K562 (cell line): ENCODE data around the gene EMC6. TPM values are rescaled to one million over a fixed set of nuclear protein-coding genes. Genes with fewer than 3 reads are reported as not detected.

ENCODE experiments used
- ATAC-seq: fragments of 200-7000 bp; cut with Tn5 transposase; 3 replicates; pipeline ENCODE4 v1.9.1; 2020; ENCODE audit warnings: moderate library complexity
- BruUV-seq: library from RNA; stranded (reverse); fragments of 400-500 nt; replicated peaks from 2 replicates; lab custom pipeline; 2021; lab: Mats Ljungman, UMichigan
- CTCF ChIA-PET: fragments of 300-600 bp; formaldehyde crosslinking; extraction: SDS; loops from one replicate; lab custom pipeline; 2021; ENCODE audit warnings: low intra/inter-chr PET ratio; lab: Yijun Ruan, JAX
- POLR2A ChIA-PET: fragments of 300-600, 350-650 bp; sonication (Branson Sonifier 250); formaldehyde crosslinking; extraction: SDS; loops from one replicate; lab custom pipeline; 2021; ENCODE audit warnings: antibody characterized with exemption, inconsistent platforms; lab: Yijun Ruan, JAX
- DNase-seq, 4 experiments: peaks; one replicate each; pipeline versions ENCODE4 v3.0.0 to v3.0.0-alpha.2; 2011 to 2018; ENCODE audit warnings: low spot score in 3 of 4, mixed read lengths in 3 of 4; ENCODE audit errors: extremely low read depth in 1 of 4
- FAIRE-seq: peaks from 2 replicates; lab custom pipeline; 2011; peaks lifted over from hg19 to GRCh38; lab: Jason Lieb, UNC
- H2AFZ ChIP-seq: 2 replicates; pipeline ENCODE4 v1.6.0; 2011; ENCODE audit warnings: low read depth, low read length, control low read depth, inconsistent platforms
- H3K27ac ChIP-seq: fragments of 200-600 bp; 3 replicates; pipeline ENCODE4 v1.8.0; 2011; ENCODE audit warnings: low read depth, mild to moderate bottlenecking, control low read depth, inconsistent platforms, low read length, moderate library complexity, mixed read lengths; ENCODE audit errors: extremely low read depth
- H3K27me3 ChIP-seq, 2 experiments: fragments of 300-600 bp in 1 of 2; 2 replicates in 1 of 2; 3 replicates in 1 of 2; pipeline versions ENCODE4 v1.6.0 to v1.8.0; 2011; ENCODE audit warnings: inconsistent platforms in 2 of 2, low read length in 2 of 2, mild to moderate bottlenecking in 1 of 2, mixed read lengths in 1 of 2, moderate library complexity in 1 of 2; ENCODE audit not compliant: control insufficient read depth in 2 of 2, insufficient read depth in 2 of 2
- H3K36me3 ChIP-seq: fragments of 300-600 bp; 3 replicates; pipeline ENCODE4 v1.8.0; 2011; ENCODE audit warnings: mild to moderate bottlenecking, low read length, inconsistent platforms; ENCODE audit not compliant: control insufficient read depth, insufficient read depth
- H3K4me1 ChIP-seq, 2 experiments: fragments of 200-600 bp in 1 of 2; replicated peaks in 1 of 2; 2 replicates in 1 of 2; 3 replicates in 1 of 2; pipeline versions ENCODE4 v1.5.1 to v1.8.0; 2011; ENCODE audit warnings: inconsistent platforms in 2 of 2, low read length in 2 of 2, mild to moderate bottlenecking in 1 of 2, mixed read lengths in 1 of 2, moderate library complexity in 1 of 2; ENCODE audit not compliant: control insufficient read depth in 2 of 2, insufficient read depth in 2 of 2
- H3K4me2 ChIP-seq: 2 replicates; pipeline ENCODE4 v1.6.1; 2011; ENCODE audit warnings: low read length, control low read depth, inconsistent platforms, mixed read lengths; ENCODE audit not compliant: insufficient read depth
- H3K4me3 ChIP-seq: fragments of 200-600 bp; sonication (generic), shearing (Covaris generic); 2 replicates; pipeline ENCODE4 v1.5.1; 2016; ENCODE audit warnings: control low read depth, inconsistent platforms
- H3K79me2 ChIP-seq: fragments of 200-600 bp; 3 replicates; pipeline ENCODE4 v1.8.0; 2011; ENCODE audit warnings: low read length, inconsistent platforms; ENCODE audit not compliant: control insufficient read depth, insufficient read depth
- H3K9ac ChIP-seq, 2 experiments: 2 replicates each; pipeline versions ENCODE4 v1.6.0 to v1.6.1; 2011; ENCODE audit warnings: low read depth in 2 of 2, low read length in 2 of 2, control low read depth in 1 of 2, inconsistent platforms in 1 of 2, mild to moderate bottlenecking in 1 of 2, mixed read lengths in 1 of 2; ENCODE audit not compliant: insufficient read depth in 1 of 2
- H3K9me1 ChIP-seq: one replicate; pipeline ENCODE4 v1.6.0; 2011; ENCODE audit warnings: inconsistent platforms, mild to moderate bottlenecking, low read length, moderate library complexity; ENCODE audit not compliant: control insufficient read depth, insufficient read depth
- H3K9me3 ChIP-seq: replicated peaks from 2 replicates; pipeline ENCODE4 v1.5.1; 2011; ENCODE audit warnings: low read depth, low read length, inconsistent platforms; ENCODE audit not compliant: control insufficient read depth, insufficient read depth
- H4K20me1 ChIP-seq: replicated peaks from 2 replicates; pipeline ENCODE4 v1.6.1; 2011; ENCODE audit warnings: low read length, inconsistent platforms, mixed read lengths; ENCODE audit not compliant: control insufficient read depth, insufficient read depth
- ATF1 ChIP-seq, 2 experiments: fragments of 450-650 bp in 1 of 2; IDR thresholded peaks; 2 replicates each; pipeline ENCODE4 v1.6.1; 2016; ENCODE audit warnings: missing compliant biosample characterization in 1 of 2, missing genetic modification characterization in 1 of 2
- CHD2 ChIP-seq: IDR thresholded peaks from 2 replicates; pipeline ENCODE4 v1.6.1; 2011; ENCODE audit warnings: low read depth, low read length
- E2F1 ChIP-seq: sonication (generic); formaldehyde crosslinking; IDR thresholded peaks from 2 replicates; pipeline ENCODE4 v1.8.1; 2023; ENCODE audit warnings: mild to moderate bottlenecking, missing genetic modification reagents, moderate library complexity
- HNRNPLL ChIP-seq: fragments of 200-400 bp; formaldehyde crosslinking; IDR thresholded peaks from 2 replicates; pipeline ENCODE4 v1.6.1; 2017; ENCODE audit warnings: low read length, low read depth, mild to moderate bottlenecking; ENCODE audit not compliant: poor library complexity, severe bottlenecking
- MAFK ChIP-seq: IDR thresholded peaks from 2 replicates; pipeline ENCODE4 v1.6.1; 2011; ENCODE audit warnings: low read length, improper control_type of control experiment
- MYC ChIP-seq, 2 experiments: fragments of 250-450 bp in 1 of 2; sonication (Bioruptor Pico) in 1 of 2; IDR thresholded peaks; 2 replicates each; pipeline versions ENCODE4 v1.5.1 to v1.6.1; 2012 to 2021; ENCODE audit warnings: low read depth in 2 of 2, borderline replicate concordance in 1 of 2, improper control_type of control experiment in 1 of 2, low read length in 1 of 2, mild to moderate bottlenecking in 1 of 2, moderate library complexity in 1 of 2
- NELFE ChIP-seq: IDR thresholded peaks from 2 replicates; pipeline ENCODE4 v1.6.1; 2011; ENCODE audit warnings: mild to moderate bottlenecking; ENCODE audit not compliant: insufficient read depth, insufficient read length
- NR3C1 ChIP-seq: sonication (generic); formaldehyde crosslinking; IDR thresholded peaks from 2 replicates; pipeline ENCODE4 v1.8.1; 2022; ENCODE audit warnings: missing genetic modification reagents
- POLR2AphosphoS5 ChIP-seq: IDR thresholded peaks from 2 replicates; pipeline ENCODE4 v1.6.1; 2011; ENCODE audit warnings: mild to moderate bottlenecking, low read depth, low read length, moderate library complexity; ENCODE audit not compliant: control insufficient read depth, insufficient read depth
- PPARD ChIP-seq: fragments of 250-450 bp; sonication (Bioruptor Pico); IDR thresholded peaks from 2 replicates; pipeline ENCODE4 v1.8.0; 2022; ENCODE audit warnings: inconsistent platforms, mild to moderate bottlenecking, moderate library complexity
- PTRF ChIP-seq: fragments of 450-650 bp; IDR thresholded peaks from 2 replicates; pipeline ENCODE4 v1.6.1; 2016; ENCODE audit warnings: mild to moderate bottlenecking, missing genetic modification characterization, missing compliant biosample characterization
- SIN3A ChIP-seq, 2 experiments: fragments of 150-350 bp in 1 of 2; IDR thresholded peaks; 2 replicates each; pipeline ENCODE4 v1.6.1; 2011 to 2016; ENCODE audit warnings: borderline replicate concordance in 2 of 2, low read depth in 2 of 2, low read length in 2 of 2, mild to moderate bottlenecking in 2 of 2, moderate library complexity in 2 of 2; ENCODE audit not compliant: control insufficient read depth in 1 of 2
- SMARCA4 ChIP-seq: fragments of 450-650 bp; IDR thresholded peaks from 2 replicates; pipeline ENCODE4 v1.6.1; 2016
- TEAD4 ChIP-seq, 2 experiments: sonication (generic) in 1 of 2; formaldehyde crosslinking in 1 of 2; IDR thresholded peaks; 2 replicates each; pipeline versions ENCODE4 v1.6.1 to v1.8.0; 2012 to 2022; ENCODE audit warnings: borderline replicate concordance in 1 of 2, inconsistent platforms in 1 of 2, low read length in 1 of 2, mild to moderate bottlenecking in 1 of 2, missing genetic modification reagents in 1 of 2
- ZNF655 ChIP-seq: fragments of 250-450 bp; sonication (Bioruptor Pico); IDR thresholded peaks from 2 replicates; pipeline ENCODE4 v1.5.0; 2021
- WGBS: fragments of 100-300 bp; shearing (Covaris generic); methylation state at CpG from one replicate; pipeline ENCODE4 v1.1.6; 2016; ENCODE audit warnings: low coverage, mixed read lengths; ENCODE audit not compliant: insufficient coverage; ENCODE audit errors: missing lambda C conversion rate; 5-methylcytosine and 5-hydroxymethylcytosine counted together
- in situ Hi-C: fragments of 300-500 bp; cut with MboI; formaldehyde crosslinking; loops from 4 replicates; pipeline ENCODE4 v1.15.0; 2018; ENCODE audit warnings: inconsistent platforms, mixed read lengths
- intact Hi-C: fragments of 100-400 bp; cut with micrococcal nuclease; formaldehyde crosslinking; loops from 2 replicates; pipeline ENCODE4 v1.14.2; 2022
- polyA plus RNA-seq, 8 experiments: library from polyadenylated mRNA; depleted of rRNA in 4 of 8; stranded (reverse) in 5 of 8; unstranded in 3 of 8; fragments of >200 nt; fragmentation: Nextera tagmentation in 2 of 8; fragmentation: Illumina TruSeq in 1 of 8; extraction: Ambion mirVana in 2 of 8; extraction: Trizol in 1 of 8; gene quantifications; 2 replicates each; pipeline versions ENCODE4 v1.2.1 to v1.2.3, GENCODE V29; 2011 to 2014; ENCODE audit warnings: inconsistent platforms in 1 of 8, missing spikeins in 1 of 8
- total RNA-seq, 7 experiments: library from RNA; depleted of rRNA in 6 of 7; stranded (reverse); fragments of >200 nt in 6 of 7; fragmentation: Illumina TruSeq in 2 of 7; extraction: Trizol in 2 of 7; gene quantifications; 2 replicates each; pipeline versions ENCODE4 v1.2.1 to v1.2.3, GENCODE V29; 2011 to 2021; ENCODE audit warnings: low replicate concordance in 1 of 7

EMC6 gene
- total and polyA plus RNA-seq, 9 of the 15 experiments (the other 6 are each of a cell fraction or from before 2014, with no cell fraction given) = 2.9 to 136 (median 24.9) TPM

- TF ChIP-seq E2F1 (CRISPR knock-in tag) (no peak), NR3C1 (CRISPR knock-in tag) (no peak), PPARD (CRISPR knock-in tag) (no peak), MYC (IDR thresholded peaks at IDR 0.05; ENCODE audit: low read depth, low read length) (no peak), MYC (CRISPR knock-in tag; IDR thresholded peaks at IDR 0.05; ENCODE audit: borderline replicate concordance, low read depth) (no peak), TEAD4 (IDR thresholded peaks at IDR 0.05; ENCODE audit: low read length) (no peak), TEAD4 (CRISPR knock-in tag; IDR thresholded peaks at IDR 0.05; ENCODE audit: borderline replicate concordance) (no peak), HNRNPLL (no peak), PTRF (no peak), NELFE (no peak), CHD2 (no peak), SMARCA4 (no peak), ZNF655 (CRISPR knock-in tag) (no peak), MAFK (no peak), POLR2AphosphoS5 (no peak), SIN3A (IDR thresholded peaks at IDR 0.05; ENCODE audit: borderline replicate concordance in 2 of 2, control insufficient read depth in 1 of 2, low read depth in 2 of 2, low read length in 2 of 2) (no peak), ATF1 (CRISPR knock-in tag; IDR thresholded peaks at IDR 0.05) (no peak), ATF1 (tag; IDR thresholded peaks at IDR 0.05) (no peak)
- Histone ChIP-seq H3K27me3 (no peaks in the 10 kb centered on the region), H3K4me1 (peaks cover 0 to 13% of the 10 kb centered on the region in 2 experiments; a peak in 3 of 5 replicates), H3K4me2 (no peak overlapping the region), H2AFZ (no peak overlapping the region), H3K9ac (no peak overlapping the region), H3K9me3 (no peaks in the 10 kb centered on the region; the same call in 1 of the 2 replicates), H3K4me3 (no peak overlapping the region), H4K20me1 (no peaks in the 10 kb centered on the region), H3K9me1 (no peaks in the 10 kb centered on the region), H3K79me2 (no peaks in the 10 kb centered on the region), H3K36me3 (no peaks in the 10 kb centered on the region), H3K27ac (no peak overlapping the region)
- ATAC-seq (no peak), DNase-seq (no peak), FAIRE-seq (no peak)
- intact Hi-C loops = loop anchor here (10.0 kb wide), 1 partner anchor 95 kb away; the partner anchor contains the start of gene TRPV1
- ChIA-PET CTCF (no interaction called here), POLR2A (no interaction called here)
- no TSS peak for BruUV-seq
- in situ Hi-C loops = no loop called here
- WGBS = no CpG with 5 or more reads among the region's 4 CpGs
Measured at GRCh38 chr17:3699951-3700350, 31.3 kb downstream of the EMC6 start.
